Iris pigment epithelial cell (primary cell): Measurements from ENCODE around the gene MINDY4.

Source experiments
- DNase-seq: peaks from one replicate; pipeline ENCODE4 v3.0.0-alpha.2; 2011; ENCODE audit warnings: low read depth

MINDY4 gene

GRCh38 chr7:30771174-30771879, at the start of gene MINDY4:
MINDY4 (plus strand) TSS chr7:30771417; CDS start chr7:30771494, 77 bp downstream.
- peak; percentile 80 for DNase-seq

- no peak for DNase-seq
These were observed 49.0 kb upstream of the MINDY4 start for GRCh38 chr7:30722187-30722586.

- no peak for DNase-seq
These were observed 48.5 kb upstream of the MINDY4 start for GRCh38 chr7:30722671-30723070.

GRCh38 chr7:30723776-30724175, 47.4 kb upstream of the MINDY4 start:
- no peak for DNase-seq

- DNase-seq, result no peak
These were observed 44.8 kb upstream of the MINDY4 start for GRCh38 chr7:30726296-30727006.

- DNase-seq, result peak; percentile 14
These were observed 43.9 kb upstream of the MINDY4 start for GRCh38 chr7:30727061-30727945.

- DNase-seq, result no peak
These were observed 42.6 kb upstream of the MINDY4 start for GRCh38 chr7:30728591-30729100.

GRCh38 chr7:30729642-30730041, 41.6 kb upstream of the MINDY4 start:
- no peak for DNase-seq

GRCh38 chr7:30730097-30730496, 41.1 kb upstream of the MINDY4 start:
- DNase-seq, result no peak

- no peak for DNase-seq
These were observed 40.2 kb upstream of the MINDY4 start for GRCh38 chr7:30730996-30731395.

GRCh38 chr7:30731581-30731980, 39.6 kb upstream of the MINDY4 start:
- no peak for DNase-seq

- DNase-seq, result no peak
These were observed 38.6 kb upstream of the MINDY4 start for GRCh38 chr7:30732606-30733005.

GRCh38 chr7:30733216-30733615, 38.0 kb upstream of the MINDY4 start:
- DNase-seq, result no peak

- DNase-seq, result no peak
These were observed 37.5 kb upstream of the MINDY4 start for GRCh38 chr7:30733691-30734090.

GRCh38 chr7:30734497-30734896, 36.7 kb upstream of the MINDY4 start:
- no peak for DNase-seq

- DNase-seq, result no peak
These were observed 35.6 kb upstream of the MINDY4 start for GRCh38 chr7:30735631-30736030.

- no peak for DNase-seq
These were observed 34.9 kb upstream of the MINDY4 start for GRCh38 chr7:30736291-30736690.

- DNase-seq, result no peak
These were observed 32.9 kb upstream of the MINDY4 start for GRCh38 chr7:30738026-30738915.

- DNase-seq, result no peak
These were observed 31.5 kb upstream of the MINDY4 start for GRCh38 chr7:30739691-30740090.

GRCh38 chr7:30740417-30741181, 30.6 kb upstream of the MINDY4 start:
- peak; percentile 47 for DNase-seq

GRCh38 chr7:30741289-30741688, 29.9 kb upstream of the MINDY4 start:
- no peak for DNase-seq
